HL-60/S4 treated with retinoic acid at 250 ng/mL for 4 days and 3 days (cell line): Measurements from ENCODE around the gene OSM.

Experiments used
- in situ Hi-C: fragments of 300-500 bp; cut with MboI; formaldehyde crosslinking; loops from 2 replicates; pipeline ENCODE4 v1.7.0; 2022; ENCODE audit warnings: low sequenced_read_pairs

Gene OSM

GRCh38 chr22:30297991-30298701 is 31.5 kb upstream of the OSM start:
- in situ Hi-C loops: no loop called here

GRCh38 chr22:30297276-30297990 is 30.8 kb upstream of the OSM start:
- in situ Hi-C loops: no loop called here

- in situ Hi-C loops: no loop called here
Observed at GRCh38 chr22:30296833-30297232, 30.2 kb upstream of the OSM start.

- in situ Hi-C loops: no loop called here
Observed at GRCh38 chr22:30296324-30296723, 29.7 kb upstream of the OSM start.

- in situ Hi-C loops: no loop called here
Observed at GRCh38 chr22:30295576-30295975, 28.9 kb upstream of the OSM start.

GRCh38 chr22:30294830-30295229 is 28.2 kb upstream of the OSM start:
- in situ Hi-C loops: no loop called here

GRCh38 chr22:30294066-30294465 is 27.4 kb upstream of the OSM start:
- in situ Hi-C loops: no loop called here

- in situ Hi-C loops: no loop called here
Observed at GRCh38 chr22:30293026-30293425, 26.4 kb upstream of the OSM start.

- in situ Hi-C loops: no loop called here
Observed at GRCh38 chr22:30292069-30292970, 25.7 kb upstream of the OSM start.

- in situ Hi-C loops: no loop called here
Observed at GRCh38 chr22:30291058-30291892, 24.6 kb upstream of the OSM start.

GRCh38 chr22:30290342-30291057 is 23.8 kb upstream of the OSM start:
- in situ Hi-C loops: no loop called here

- in situ Hi-C loops: no loop called here
Observed at GRCh38 chr22:30289980-30290313, 23.3 kb upstream of the OSM start.

- in situ Hi-C loops: no loop called here
Observed at GRCh38 chr22:30289141-30289979, 22.7 kb upstream of the OSM start, which contains the start of gene CASTOR1. Gene CASTOR1 (minus strand): TSS chr22:30289505. CDS start chr22:30289497, 8 bp downstream.

- in situ Hi-C loops: no loop called here
Observed at GRCh38 chr22:30288419-30289140, 21.9 kb upstream of the OSM start.

- in situ Hi-C loops: no loop called here
Observed at GRCh38 chr22:30287648-30288418, 21.2 kb upstream of the OSM start.

- in situ Hi-C loops: no loop called here
Observed at GRCh38 chr22:30286813-30287647, 20.4 kb upstream of the OSM start.

GRCh38 chr22:30286331-30286730 is 19.7 kb upstream of the OSM start:
- in situ Hi-C loops: no loop called here
